GM10248 (cell line): ENCODE data around the gene DCLK1.

Experiments used
- CTCF ChIA-PET: fragments of 300-600 bp; sonication (Branson Sonifier 250); formaldehyde crosslinking; extraction: SDS; loops from one replicate; lab custom pipeline; 2021; ENCODE audit warnings: antibody characterized with exemption; lab: Yijun Ruan, JAX
- POLR2A ChIA-PET: fragments of 350-650 bp; sonication (Branson Sonifier 250); formaldehyde crosslinking; extraction: SDS; loops from one replicate; lab custom pipeline; 2020; ENCODE audit warnings: antibody characterized with exemption; lab: Yijun Ruan, JAX
- DNase-seq: peaks from one replicate; pipeline ENCODE4 v3.0.0; 2012; ENCODE audit errors: extremely low spot score
- TF ChIP-seq, protein P1 (sequence below): IDR thresholded peaks from 2 replicates; pipeline ENCODE4 v1.5.1; 2012; ENCODE audit warnings: mild to moderate bottlenecking, low read depth; ENCODE audit errors: extremely low read depth, missing control alignments, control extremely low read depth

The DCLK1 gene

DNA sequence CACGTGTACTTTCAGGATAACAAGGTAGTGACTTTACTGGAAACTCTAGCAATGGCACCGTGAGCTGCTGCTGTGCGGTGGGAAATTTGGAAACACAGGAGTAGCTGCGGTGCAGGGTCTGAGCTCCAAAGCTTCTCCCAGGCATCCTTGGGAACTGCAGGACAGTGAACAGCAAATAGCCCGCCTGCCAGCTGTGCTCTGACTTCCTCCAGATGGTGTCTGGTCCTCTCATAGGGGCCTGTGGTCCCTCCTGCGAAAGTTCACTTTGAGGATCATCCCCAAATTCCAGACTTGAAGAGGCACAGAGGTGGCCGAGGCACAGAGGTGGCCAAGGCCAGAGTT lies 367.4 kb downstream of the DCLK1 start:
- ChIA-PET POLR2A (no interaction called here), CTCF (no interaction called here)
- TF ChIP-seq, protein P1, sequence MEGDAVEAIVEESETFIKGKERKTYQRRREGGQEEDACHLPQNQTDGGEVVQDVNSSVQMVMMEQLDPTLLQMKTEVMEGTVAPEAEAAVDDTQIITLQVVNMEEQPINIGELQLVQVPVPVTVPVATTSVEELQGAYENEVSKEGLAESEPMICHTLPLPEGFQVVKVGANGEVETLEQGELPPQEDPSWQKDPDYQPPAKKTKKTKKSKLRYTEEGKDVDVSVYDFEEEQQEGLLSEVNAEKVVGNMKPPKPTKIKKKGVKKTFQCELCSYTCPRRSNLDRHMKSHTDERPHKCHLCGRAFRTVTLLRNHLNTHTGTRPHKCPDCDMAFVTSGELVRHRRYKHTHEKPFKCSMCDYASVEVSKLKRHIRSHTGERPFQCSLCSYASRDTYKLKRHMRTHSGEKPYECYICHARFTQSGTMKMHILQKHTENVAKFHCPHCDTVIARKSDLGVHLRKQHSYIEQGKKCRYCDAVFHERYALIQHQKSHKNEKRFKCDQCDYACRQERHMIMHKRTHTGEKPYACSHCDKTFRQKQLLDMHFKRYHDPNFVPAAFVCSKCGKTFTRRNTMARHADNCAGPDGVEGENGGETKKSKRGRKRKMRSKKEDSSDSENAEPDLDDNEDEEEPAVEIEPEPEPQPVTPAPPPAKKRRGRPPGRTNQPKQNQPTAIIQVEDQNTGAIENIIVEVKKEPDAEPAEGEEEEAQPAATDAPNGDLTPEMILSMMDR: no peak
- no peak for DNase-seq

DNA sequence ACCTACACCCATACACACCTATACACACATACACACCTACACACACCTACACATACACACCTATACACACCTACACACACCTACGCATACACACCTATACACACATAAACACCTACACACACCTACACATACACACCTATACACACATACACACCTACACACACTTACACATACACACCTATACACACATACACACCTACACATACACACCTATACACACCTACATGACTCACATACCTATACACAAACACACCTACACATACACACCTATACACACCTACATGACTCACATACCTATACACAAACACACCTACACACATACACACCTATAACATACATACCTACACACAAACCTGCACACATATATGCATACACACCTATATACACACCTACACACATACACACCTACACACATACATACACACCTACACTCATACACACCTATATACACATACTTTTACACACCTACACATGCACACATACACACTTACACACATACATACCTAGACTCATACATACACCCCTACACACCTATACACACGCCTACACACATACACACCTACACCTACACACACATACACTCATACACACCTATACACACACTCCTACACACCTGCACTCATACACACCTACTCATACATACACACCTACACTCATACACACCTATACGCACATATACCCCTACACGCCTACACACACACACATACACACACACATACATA lies 368.0 kb downstream of the DCLK1 start:
- no peak for DNase-seq
- ChIA-PET POLR2A (no interaction called here), CTCF (no interaction called here)
- TF ChIP-seq, protein P1: no peak

DNA sequence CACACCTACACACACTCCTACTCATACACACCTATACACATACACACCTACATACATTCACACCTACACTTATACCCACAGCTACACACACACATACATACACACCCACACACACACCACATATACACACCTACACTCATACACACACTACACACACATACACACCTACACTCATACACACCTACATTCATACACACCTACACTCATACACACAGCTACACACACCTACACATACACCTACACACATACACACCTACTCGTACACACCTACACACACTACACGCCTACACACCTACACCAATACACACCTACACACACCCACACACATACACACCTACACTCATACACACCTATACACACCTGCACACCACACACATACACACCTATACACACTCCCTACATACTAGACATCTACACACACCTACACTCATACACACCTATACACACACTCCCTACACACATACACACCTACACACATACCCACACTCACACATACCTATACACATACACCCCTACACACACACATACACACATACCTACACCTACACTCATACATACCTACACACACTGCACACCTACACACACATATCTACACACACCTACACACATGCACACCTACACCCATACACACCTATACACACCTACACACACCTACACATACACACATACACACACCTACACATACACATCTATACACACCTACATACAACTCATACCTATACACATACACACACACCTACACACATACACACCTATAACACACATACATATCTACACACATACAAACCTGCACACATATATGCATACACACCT lies 369.5 kb downstream of the DCLK1 start:
- ChIA-PET POLR2A (no interaction called here), CTCF (no interaction called here)
- TF ChIP-seq, protein P1: no peak

DNA sequence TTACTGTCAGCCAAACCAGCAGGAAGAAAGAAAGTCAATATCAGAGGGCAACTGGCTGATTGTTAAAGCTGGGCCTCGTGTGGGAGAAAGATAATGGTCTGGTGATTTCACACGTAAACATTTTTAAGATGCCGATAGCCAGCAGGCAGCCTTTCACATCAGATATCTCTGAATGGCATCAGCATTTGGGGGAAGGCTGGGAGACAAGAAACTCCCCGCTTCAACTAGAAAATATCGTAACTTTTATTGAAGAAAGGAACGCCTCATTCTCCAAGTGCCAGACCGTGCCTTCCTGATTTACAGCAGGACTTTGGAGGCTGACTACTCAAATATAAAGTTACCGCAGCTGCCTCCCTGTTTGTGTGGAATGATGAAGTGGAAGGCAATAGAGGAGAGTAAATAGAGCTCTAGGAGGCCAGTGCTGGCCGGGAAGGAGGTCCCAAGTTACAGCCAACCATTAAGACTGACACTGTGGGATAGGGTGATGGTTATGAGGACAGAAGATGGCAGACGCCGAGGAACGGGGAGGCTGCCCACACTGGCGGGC lies 370.4 kb downstream of the DCLK1 start:
- TF ChIP-seq, protein P1: no peak
- POLR2A ChIA-PET: no interaction called here
- CTCF ChIA-PET: no interaction called here
- no peak for DNase-seq

More for the DNA sequence above, 369.5 kb downstream of the DCLK1 start:
- no peak for DNase-seq

DNA sequence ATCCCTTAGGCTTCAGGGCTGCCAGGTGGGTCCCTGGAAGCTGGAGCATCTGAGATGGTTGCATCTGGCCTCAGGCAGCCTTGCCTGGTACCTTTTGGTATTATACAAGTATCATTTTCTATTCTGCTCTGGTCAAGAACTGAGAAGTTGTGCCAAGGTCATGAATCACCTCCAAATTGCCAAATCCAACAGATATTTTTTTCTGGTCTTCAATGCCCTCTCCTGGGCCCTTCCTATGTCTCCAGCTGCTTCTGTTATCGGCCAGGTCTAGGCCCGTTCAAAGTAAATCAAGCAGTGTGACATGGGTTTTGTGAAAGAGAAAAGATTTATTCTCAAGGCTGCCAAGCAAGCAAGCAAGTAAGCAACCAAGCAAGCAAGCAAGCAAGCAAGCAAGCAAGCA lies 383.6 kb downstream of the DCLK1 start:
- DNase-seq: no peak
- TF ChIP-seq, protein P1: no peak
- ChIA-PET POLR2A (no interaction called here), CTCF (no interaction called here)

DNA sequence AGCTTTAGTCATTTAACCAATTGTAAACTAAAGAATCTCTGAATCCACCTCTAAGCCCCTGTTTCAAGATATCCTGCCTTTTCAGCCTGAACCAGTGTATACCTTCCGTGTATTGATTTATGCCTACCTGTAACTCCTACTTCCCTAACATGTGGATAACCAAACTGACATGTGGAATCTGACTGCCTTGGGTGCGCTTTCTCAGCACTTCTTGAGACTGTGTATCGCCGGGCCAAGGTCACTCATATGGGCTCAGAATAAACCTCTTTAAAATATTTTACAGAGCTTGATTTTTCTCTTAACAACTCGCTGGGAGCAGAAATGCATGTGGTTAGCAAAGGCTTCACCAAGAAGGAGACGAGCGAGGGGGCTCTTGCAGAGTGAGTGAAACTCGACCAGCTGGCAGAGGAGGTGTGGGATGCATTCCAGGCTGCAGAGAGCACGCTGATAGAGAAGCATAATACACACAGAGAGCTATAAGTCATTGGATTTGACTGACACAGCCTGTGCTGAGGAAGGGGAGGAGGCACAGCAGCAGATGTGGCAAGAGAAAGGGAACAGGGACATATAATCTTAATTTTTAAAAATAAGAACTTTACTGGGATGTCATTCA lies 386.5 kb downstream of the DCLK1 start:
- TF ChIP-seq, protein P1: no peak
- POLR2A ChIA-PET: no interaction called here
- CTCF ChIA-PET: no interaction called here
- no peak for DNase-seq
